Liver (tissue), 9 donors: ENCODE data around the gene FREM1. TPM values are rescaled to one million over a fixed set of nuclear protein-coding genes. Genes with fewer than 3 reads are reported as not detected.
A peak's percentile ranks its signal among the peaks of the same experiment; 100 is the strongest.

Experiments
- DNase-seq: peaks from one replicate; pipeline ENCODE4 v3.0.0-alpha.2; 2017; ENCODE audit warnings: low spot score
- H3K27ac ChIP-seq, 2 donors: one replicate each; pipeline ENCODE4 v1.7.0; 2013; ENCODE audit warnings: inconsistent platforms in 2 of 2, low read length in 2 of 2, control low read depth in 1 of 2, low read depth in 1 of 2, mild to moderate bottlenecking in 1 of 2
- H3K27me3 ChIP-seq, 4 donors: one replicate each; pipeline versions ENCODE4 v1.6.1 to v1.7.0; 2013; ENCODE audit warnings: low read length in 3 of 4, inconsistent platforms in 1 of 4, mild to moderate bottlenecking in 1 of 4, moderate library complexity in 1 of 4; ENCODE audit not compliant: control insufficient read depth in 4 of 4, insufficient read depth in 4 of 4
- H3K36me3 ChIP-seq, 4 donors: one replicate each; pipeline versions ENCODE4 v1.6.1 to v1.7.0; 2013; ENCODE audit warnings: low read length in 3 of 4, mild to moderate bottlenecking in 3 of 4, low read depth in 1 of 4, moderate library complexity in 1 of 4; ENCODE audit not compliant: control insufficient read depth in 4 of 4, insufficient read depth in 3 of 4
- H3K4me1 ChIP-seq, 4 donors: one replicate each; pipeline versions ENCODE4 v1.6.1 to v1.7.0; 2013; ENCODE audit warnings: low read length in 3 of 4, mild to moderate bottlenecking in 3 of 4, moderate library complexity in 1 of 4; ENCODE audit not compliant: control insufficient read depth in 4 of 4, insufficient read depth in 4 of 4
- H3K4me3 ChIP-seq, 3 donors: one replicate each; pipeline versions ENCODE4 v1.6.1 to v1.7.0; 2013; ENCODE audit warnings: low read length in 3 of 3, control low read depth in 1 of 3, low read depth in 1 of 3, mild to moderate bottlenecking in 1 of 3
- H3K9ac ChIP-seq, 2 donors: one replicate each; pipeline ENCODE4 v1.7.0; 2013; ENCODE audit warnings: low read length in 2 of 2, mild to moderate bottlenecking in 2 of 2, moderate library complexity in 2 of 2, control low read depth in 1 of 2, low read depth in 1 of 2
- H3K9me3 ChIP-seq, 4 donors: one replicate each; pipeline versions ENCODE4 v1.6.1 to v1.7.0; 2013; ENCODE audit warnings: low read length in 3 of 4; ENCODE audit not compliant: control insufficient read depth in 4 of 4
- ATF3 ChIP-seq: IDR thresholded peaks from 2 replicates; pipeline ENCODE4 v1.6.1; 2016; ENCODE audit warnings: antibody characterized with exemption
- EGR1 ChIP-seq, 2 donors: IDR thresholded peaks; 2 replicates each; pipeline ENCODE4 v1.6.1; 2016 to 2018; ENCODE audit warnings: antibody characterized with exemption in 2 of 2, low read depth in 2 of 2
- FOXA2 ChIP-seq: IDR thresholded peaks from 2 replicates; pipeline ENCODE4 v1.6.1; 2016; ENCODE audit warnings: antibody characterized with exemption
- HNF4A ChIP-seq, 2 donors: conservative IDR thresholded peaks; 2 replicates each; pipeline ENCODE4 v1.6.1; 2016; ENCODE audit warnings: antibody characterized with exemption in 2 of 2, mild to moderate bottlenecking in 2 of 2
- HNF4G ChIP-seq: IDR thresholded peaks from 2 replicates; pipeline ENCODE4 v1.6.1; 2016; ENCODE audit warnings: antibody characterized with exemption
- JUND ChIP-seq, 2 donors: IDR thresholded peaks; 2 replicates each; pipeline ENCODE4 v1.6.1; 2016; ENCODE audit warnings: antibody characterized with exemption in 2 of 2
- MAX ChIP-seq: IDR thresholded peaks from 2 replicates; pipeline ENCODE4 v1.6.1; 2016; ENCODE audit warnings: antibody characterized with exemption
- NR2F2 ChIP-seq: IDR thresholded peaks from 2 replicates; pipeline ENCODE4 v1.6.1; 2016; ENCODE audit warnings: antibody characterized with exemption
- RAD21 ChIP-seq, 2 donors: IDR thresholded peaks; 2 replicates each; pipeline ENCODE4 v1.6.1; 2016; ENCODE audit warnings: antibody characterized with exemption in 2 of 2, mild to moderate bottlenecking in 2 of 2
- RXRA ChIP-seq, 2 donors: IDR thresholded peaks; 2 replicates each; pipeline ENCODE4 v1.6.1; 2017 to 2018; ENCODE audit warnings: antibody characterized with exemption in 2 of 2, mild to moderate bottlenecking in 1 of 2
- SP1 ChIP-seq: IDR thresholded peaks from 2 replicates; pipeline ENCODE4 v1.6.1; 2018; ENCODE audit warnings: antibody characterized with exemption, mild to moderate bottlenecking
- TAF1 ChIP-seq: conservative IDR thresholded peaks from 2 replicates; pipeline ENCODE4 v1.6.1; 2016; ENCODE audit warnings: antibody characterized with exemption, mild to moderate bottlenecking
- YY1 ChIP-seq: IDR thresholded peaks from 2 replicates; pipeline ENCODE4 v1.6.1; 2016; ENCODE audit warnings: antibody characterized with exemption, mild to moderate bottlenecking
- ZBTB33 ChIP-seq: IDR thresholded peaks from 2 replicates; pipeline ENCODE4 v1.6.1; 2016; ENCODE audit warnings: antibody characterized with exemption
- WGBS: extraction: QIAGEN DNeasy Blood & Tissue Kit; methylation state at CpG from one replicate; pipeline ENCODE4 v1.1.7; 2013; 5-methylcytosine and 5-hydroxymethylcytosine counted together
- polyA plus RNA-seq, 2 donors: library from polyadenylated mRNA; stranded (reverse) in 1 of 2; unstranded in 1 of 2; fragments of 200-250 nt in 1 of 2; fragments of >200 nt in 1 of 2; fragmentation: Nextera tagmentation in 1 of 2; extraction: Ambion mirVana in 1 of 2; gene quantifications; one replicate each; pipeline versions ENCODE4 v1.2.1 to v1.2.3, GENCODE V29; 2013 to 2015
- total RNA-seq, 2 donors: library from RNA; depleted of rRNA; stranded (reverse); fragments of >200 nt; gene quantifications; one replicate each; pipeline ENCODE4 v1.2.3, GENCODE V29; 2014
- TF ChIP-seq, protein P1 (sequence below): IDR thresholded peaks from 2 replicates; pipeline ENCODE4 v1.6.1; 2016; ENCODE audit warnings: antibody characterized with exemption, mild to moderate bottlenecking
- donor health status: healthy.
- donor health status: healthy.
- donor health status: healthy.
- donor health status: healthy.
- donor health status: healthy.

Gene FREM1
- total and polyA plus RNA-seq, 4 donors, result 0.39 to 4.7 (median 1.1) TPM

- DNase-seq, result no peak
- Histone ChIP-seq H3K9ac (no peak overlapping the region), H3K9me3 (no peaks in the 10 kb centered on the region), H3K4me1 (no peaks in the 10 kb centered on the region), H3K36me3 (no peaks in the 10 kb centered on the region), H3K27ac (no peak overlapping the region), H3K27me3 (no peaks in the 10 kb centered on the region), H3K4me3 (no peak overlapping the region)
- TF ChIP-seq SP1 (no peak), TAF1 (no peak), EGR1 (IDR thresholded peaks at IDR 0.05; ENCODE audit: low read depth in 2 of 2) (no peak), ATF3 (no peak), JUND (IDR thresholded peaks at IDR 0.05) (no peak), HNF4A (conservative IDR thresholded peaks at IDR 0.05) (no peak), MAX (no peak), RAD21 (IDR thresholded peaks at IDR 0.05) (no peak), FOXA2 (no peak), NR2F2 (no peak), YY1 (no peak), ZBTB33 (no peak)
- TF ChIP-seq, protein P1, sequence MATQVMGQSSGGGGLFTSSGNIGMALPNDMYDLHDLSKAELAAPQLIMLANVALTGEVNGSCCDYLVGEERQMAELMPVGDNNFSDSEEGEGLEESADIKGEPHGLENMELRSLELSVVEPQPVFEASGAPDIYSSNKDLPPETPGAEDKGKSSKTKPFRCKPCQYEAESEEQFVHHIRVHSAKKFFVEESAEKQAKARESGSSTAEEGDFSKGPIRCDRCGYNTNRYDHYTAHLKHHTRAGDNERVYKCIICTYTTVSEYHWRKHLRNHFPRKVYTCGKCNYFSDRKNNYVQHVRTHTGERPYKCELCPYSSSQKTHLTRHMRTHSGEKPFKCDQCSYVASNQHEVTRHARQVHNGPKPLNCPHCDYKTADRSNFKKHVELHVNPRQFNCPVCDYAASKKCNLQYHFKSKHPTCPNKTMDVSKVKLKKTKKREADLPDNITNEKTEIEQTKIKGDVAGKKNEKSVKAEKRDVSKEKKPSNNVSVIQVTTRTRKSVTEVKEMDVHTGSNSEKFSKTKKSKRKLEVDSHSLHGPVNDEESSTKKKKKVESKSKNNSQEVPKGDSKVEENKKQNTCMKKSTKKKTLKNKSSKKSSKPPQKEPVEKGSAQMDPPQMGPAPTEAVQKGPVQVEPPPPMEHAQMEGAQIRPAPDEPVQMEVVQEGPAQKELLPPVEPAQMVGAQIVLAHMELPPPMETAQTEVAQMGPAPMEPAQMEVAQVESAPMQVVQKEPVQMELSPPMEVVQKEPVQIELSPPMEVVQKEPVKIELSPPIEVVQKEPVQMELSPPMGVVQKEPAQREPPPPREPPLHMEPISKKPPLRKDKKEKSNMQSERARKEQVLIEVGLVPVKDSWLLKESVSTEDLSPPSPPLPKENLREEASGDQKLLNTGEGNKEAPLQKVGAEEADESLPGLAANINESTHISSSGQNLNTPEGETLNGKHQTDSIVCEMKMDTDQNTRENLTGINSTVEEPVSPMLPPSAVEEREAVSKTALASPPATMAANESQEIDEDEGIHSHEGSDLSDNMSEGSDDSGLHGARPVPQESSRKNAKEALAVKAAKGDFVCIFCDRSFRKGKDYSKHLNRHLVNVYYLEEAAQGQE, result no peak
- WGBS, result 82% methylated on average over 2 of the region's 2 CpGs
Measured at GRCh38 chr9:14957109-14957508, 46.9 kb upstream of the FREM1 start.

DNA sequence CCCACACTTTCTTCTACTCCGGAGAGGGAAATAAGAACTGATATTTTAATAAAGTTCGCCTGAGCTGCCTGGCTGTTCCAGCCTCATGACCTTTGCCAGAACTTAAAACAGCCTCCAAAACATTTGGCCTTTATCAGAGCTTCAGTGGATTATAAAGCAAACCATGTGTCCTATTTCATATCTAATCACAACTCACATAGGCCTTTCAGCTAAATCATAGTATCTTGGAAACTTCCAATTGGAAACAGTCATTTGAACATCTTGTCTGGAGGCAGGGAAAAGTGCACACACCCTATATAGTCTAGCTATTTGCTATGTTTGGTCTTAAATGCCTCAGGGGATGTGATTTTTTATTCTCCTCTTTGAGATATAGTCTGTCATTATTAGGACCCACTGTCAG, 46.0 kb upstream of the FREM1 start:
- Histone ChIP-seq H3K9me3 (no peaks in the 10 kb centered on the region), H3K36me3 (no peaks in the 10 kb centered on the region), H3K9ac (no peak overlapping the region), H3K27me3 (no peaks in the 10 kb centered on the region), H3K4me3 (no peak overlapping the region), H3K27ac (no peak overlapping the region), H3K4me1 (no peaks in the 10 kb centered on the region)
- peak; percentile 53 for TF ChIP-seq NR2F2
- no peak for TF ChIP-seq MAX
- 81% methylated on average over 2 of the region's 2 CpGs for WGBS
- DNase-seq, result no peak

DNA sequence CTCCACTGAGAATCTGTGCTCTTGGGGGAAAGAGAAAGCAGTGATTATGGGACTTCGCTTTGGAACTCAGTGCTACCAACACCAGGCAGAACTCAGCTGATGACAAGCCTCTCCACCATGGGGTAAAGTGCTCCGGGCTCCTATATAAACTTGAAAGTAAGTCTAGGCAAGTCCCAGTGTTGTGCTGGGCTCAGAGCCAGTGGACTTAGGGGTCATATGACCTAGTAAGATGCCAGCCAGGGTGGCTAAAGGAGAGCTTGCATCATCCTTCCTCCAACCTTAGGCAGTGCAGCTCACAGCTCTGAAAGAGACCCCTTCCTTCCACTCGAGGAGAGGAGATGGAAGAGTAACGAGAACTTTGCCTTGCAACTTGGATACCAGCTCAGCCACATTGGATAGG, 35.1 kb upstream of the FREM1 start:
- Histone ChIP-seq H3K9me3 (peaks cover 0 to 4% (median 3%) of the 10 kb centered on the region in 4 donors), H3K4me3 (no peak overlapping the region), H3K27me3 (peaks cover 0 to 5% (median 0%) of the 10 kb centered on the region in 4 donors), H3K27ac (no peak overlapping the region), H3K4me1 (no peaks in the 10 kb centered on the region), H3K36me3 (no peaks in the 10 kb centered on the region), H3K9ac (no peak overlapping the region)
- DNase-seq, result no peak
- 82% methylated on average over 4 of the region's 4 CpGs for WGBS
- no peak for TF ChIP-seq HNF4A (conservative IDR thresholded peaks at IDR 0.05)
- TF ChIP-seq YY1, result no peak
- no peak for TF ChIP-seq NR2F2
- TF ChIP-seq FOXA2, result no peak
- no peak for TF ChIP-seq JUND (IDR thresholded peaks at IDR 0.05)
- no peak for TF ChIP-seq MAX
- TF ChIP-seq ATF3, result no peak
- TF ChIP-seq HNF4G, result no peak
- TF ChIP-seq, protein P1, result no peak
- no peak for TF ChIP-seq RXRA (IDR thresholded peaks at IDR 0.05)
